Stimulated activated CD4-positive, alpha-beta T cell treated with anti-CD3 and anti-CD28 coated beads, Interleukin-15, amount 100 ng/mL, for 48 hours (primary cell): ENCODE data around the gene DPRX.

ENCODE experiments used
- DNase-seq, 2 donors: peaks; one replicate each; pipeline ENCODE4 v3.0.0-alpha.2; 2020; ENCODE audit warnings: low read depth in 2 of 2

DPRX gene, protein sequence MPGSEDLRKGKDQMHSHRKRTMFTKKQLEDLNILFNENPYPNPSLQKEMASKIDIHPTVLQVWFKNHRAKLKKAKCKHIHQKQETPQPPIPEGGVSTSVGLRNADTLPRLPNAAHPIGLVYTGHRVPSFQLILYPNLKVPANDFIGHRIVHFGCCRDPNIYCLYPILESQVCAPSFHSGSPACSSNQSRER

DNA sequence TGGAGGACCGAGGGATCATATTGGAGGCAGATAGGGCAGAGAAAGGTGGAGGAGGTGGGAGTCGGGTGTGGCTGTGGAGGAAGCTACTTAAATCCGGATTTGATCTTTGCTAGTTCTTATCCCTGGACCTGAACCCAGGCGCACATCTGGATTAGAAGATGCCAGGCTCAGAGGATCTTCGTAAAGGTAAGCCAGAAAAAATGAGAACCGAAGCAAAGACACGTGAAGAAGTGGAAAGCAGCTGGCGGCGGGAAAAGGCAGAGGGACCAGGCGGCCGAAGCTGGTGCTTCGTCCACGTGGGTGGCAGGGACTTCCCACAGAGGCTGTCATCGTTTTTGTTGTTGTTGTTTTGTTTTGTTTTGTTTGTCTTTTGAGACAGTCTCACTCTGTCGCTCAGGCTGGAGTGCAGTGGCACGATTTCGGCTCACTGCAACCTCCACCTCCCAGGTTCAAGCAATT is at the start of gene DPRX:
DPRX (plus strand) TSS at position 51 of the 459 bp plus-strand sequence; CDS start at position 159, 108 bp downstream.
- DNase-seq, result no peak

- no peak for DNase-seq
Measured at GRCh38 chr19:53583181-53583580, 48.6 kb upstream of the DPRX start.

GRCh38 chr19:53586277-53586691 is 45.5 kb upstream of the DPRX start:
- DNase-seq, result no peak

DNA sequence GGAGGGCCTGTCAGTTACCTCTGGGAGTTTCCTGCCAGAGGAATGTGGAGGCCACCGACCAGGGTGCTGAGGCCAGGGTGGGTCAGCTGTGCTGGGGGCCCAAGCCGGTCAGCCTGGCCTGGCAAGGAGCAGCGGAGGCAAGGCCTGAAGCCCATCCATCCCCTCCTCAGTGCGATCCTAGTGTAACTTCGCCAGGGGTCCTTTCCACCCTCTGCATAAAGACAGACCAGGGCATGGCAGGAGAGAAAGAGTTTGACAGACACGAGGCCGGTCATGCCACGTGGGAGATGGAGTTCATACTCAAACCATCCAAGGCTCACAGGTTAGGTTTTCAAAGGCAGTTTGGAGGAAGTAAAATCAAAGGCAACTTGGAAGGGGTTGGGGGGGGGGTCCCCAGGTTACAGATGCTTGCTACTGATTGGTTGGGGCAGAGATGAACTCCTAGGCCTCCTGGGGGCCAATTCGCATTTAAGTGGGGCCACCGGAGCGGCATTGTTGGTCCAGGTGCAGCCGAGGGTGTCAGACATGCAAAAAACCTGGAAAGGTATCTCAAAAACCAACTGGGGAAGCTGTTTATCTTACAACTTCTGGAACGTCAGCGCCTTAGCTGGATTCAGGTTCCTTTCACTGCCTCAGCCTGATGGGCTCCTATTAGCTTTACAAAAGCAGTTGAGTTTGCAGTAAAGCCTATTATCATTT is 36.8 kb upstream of the DPRX start:
- no peak for DNase-seq

- no peak for DNase-seq
Measured at GRCh38 chr19:53595510-53595867, 36.3 kb upstream of the DPRX start.

DNA sequence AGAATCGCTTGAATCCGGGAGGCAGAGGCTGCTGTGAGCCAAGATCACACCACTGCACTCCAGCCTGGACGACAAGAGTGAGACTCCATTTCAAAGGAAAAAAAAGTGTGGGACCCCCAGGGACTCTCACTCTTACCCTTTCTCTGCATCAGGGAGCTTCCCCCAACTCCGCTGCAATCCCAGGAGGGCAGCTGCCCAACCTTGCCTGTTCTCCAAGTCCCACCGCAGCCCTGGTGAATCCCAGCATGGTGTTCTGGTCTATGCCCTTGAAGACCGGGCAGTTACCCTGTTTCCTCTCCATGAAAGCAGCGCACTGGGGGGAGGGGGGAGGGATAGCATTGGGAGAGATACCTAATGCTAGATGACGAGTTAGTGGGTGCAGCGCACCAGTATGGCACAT is 35.7 kb upstream of the DPRX start:
- no peak for DNase-seq

GRCh38 chr19:53597023-53597422 is 34.8 kb upstream of the DPRX start:
- DNase-seq, result no peak

GRCh38 chr19:53598361-53598760 is 33.4 kb upstream of the DPRX start:
- DNase-seq, result no peak

DNA sequence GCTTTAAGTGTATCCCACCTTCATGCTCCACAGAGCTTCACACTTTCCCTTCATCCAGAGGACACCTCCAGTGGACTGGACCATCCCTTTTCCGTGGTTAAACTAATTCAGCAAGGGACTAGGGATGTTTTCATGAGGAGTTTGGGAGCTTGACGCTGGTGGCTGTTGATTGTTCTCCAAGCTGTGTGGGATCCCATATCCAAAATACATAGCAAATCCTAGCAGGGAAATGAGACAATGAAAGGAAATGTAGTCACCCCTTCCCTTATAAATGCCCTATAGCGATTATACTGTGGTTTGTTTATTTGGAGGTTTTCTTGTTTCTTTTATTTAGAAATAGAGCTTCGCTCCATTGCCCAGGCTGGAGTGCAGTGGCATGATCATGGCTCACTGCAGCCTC is 31.6 kb upstream of the DPRX start:
- no peak for DNase-seq

DNA sequence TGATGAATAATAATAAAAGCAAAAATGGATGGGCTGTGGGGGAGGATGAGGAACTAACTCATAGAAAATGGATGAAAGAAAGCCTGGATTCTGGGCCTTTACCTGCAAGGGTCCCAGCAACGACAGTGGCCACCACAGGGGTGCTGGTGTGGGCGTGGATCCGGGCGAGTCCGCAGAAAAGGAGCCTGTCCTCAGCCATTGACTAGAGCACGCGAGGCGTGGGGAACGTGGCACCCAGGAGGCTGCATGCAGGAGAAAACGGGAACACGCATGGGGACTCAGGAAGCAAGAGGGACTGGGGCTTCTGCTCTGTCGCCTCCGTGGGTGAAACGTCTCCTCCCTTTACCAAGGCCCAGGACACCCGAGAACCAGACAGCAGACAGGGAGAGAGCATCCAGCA is 25.8 kb upstream of the DPRX start:
- no peak for DNase-seq

DNA sequence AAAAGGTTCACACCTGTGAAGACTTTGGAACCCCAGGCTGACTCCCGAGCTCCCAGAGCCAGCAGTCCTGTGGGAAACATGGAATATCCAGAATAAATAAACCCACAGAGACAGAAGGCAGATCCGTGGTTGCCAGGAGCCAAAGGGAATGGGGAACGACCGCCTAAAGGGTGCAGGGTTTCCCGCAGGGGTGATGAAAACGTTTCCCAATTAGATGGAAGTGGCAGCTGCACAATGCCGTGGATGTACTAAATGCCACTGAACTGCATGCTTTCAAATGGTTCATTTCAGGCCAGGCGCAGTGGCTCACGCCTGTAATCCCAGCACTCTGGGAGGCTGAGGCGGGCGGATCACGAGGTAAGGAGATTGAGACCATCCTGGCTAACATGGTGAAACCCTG is 23.4 kb upstream of the DPRX start:
- no peak for DNase-seq

DNA sequence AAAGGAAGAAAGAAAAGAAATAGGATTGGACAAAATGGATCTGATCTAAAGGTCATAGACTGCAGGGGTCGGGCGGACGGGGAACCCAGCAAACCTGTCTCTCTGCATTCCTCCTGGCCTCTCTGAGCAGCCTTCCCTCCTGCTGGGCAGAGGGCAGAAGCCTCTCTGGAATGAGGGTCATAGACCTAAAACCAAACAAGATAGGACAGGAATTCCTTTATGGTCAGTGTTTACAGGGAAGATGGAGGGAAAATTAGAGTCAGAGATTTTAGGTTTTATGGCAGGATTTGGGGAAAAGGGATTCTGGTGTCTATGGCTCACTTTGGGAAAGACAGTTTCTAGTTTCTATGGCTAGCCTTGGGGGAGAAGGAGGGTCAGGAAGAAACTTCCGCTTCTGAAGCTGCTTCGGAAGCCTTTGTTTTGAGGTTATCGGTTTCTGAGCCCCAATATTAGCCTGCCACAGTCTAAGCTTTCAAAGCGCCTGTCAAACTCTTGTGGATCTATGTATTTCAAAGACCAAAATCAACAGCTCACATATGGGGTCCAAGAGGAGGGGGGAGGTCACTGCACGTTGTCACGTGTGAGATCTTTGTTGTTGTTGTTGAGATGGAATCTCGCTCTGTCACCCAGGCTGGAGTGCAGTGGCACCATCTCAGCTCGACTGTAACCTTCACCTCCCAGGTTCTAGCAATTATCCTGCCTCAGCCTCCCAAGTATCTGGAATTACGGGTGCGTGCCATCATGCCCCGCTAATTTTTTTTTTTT is 18.9 kb upstream of the DPRX start:
- no peak for DNase-seq

DNA sequence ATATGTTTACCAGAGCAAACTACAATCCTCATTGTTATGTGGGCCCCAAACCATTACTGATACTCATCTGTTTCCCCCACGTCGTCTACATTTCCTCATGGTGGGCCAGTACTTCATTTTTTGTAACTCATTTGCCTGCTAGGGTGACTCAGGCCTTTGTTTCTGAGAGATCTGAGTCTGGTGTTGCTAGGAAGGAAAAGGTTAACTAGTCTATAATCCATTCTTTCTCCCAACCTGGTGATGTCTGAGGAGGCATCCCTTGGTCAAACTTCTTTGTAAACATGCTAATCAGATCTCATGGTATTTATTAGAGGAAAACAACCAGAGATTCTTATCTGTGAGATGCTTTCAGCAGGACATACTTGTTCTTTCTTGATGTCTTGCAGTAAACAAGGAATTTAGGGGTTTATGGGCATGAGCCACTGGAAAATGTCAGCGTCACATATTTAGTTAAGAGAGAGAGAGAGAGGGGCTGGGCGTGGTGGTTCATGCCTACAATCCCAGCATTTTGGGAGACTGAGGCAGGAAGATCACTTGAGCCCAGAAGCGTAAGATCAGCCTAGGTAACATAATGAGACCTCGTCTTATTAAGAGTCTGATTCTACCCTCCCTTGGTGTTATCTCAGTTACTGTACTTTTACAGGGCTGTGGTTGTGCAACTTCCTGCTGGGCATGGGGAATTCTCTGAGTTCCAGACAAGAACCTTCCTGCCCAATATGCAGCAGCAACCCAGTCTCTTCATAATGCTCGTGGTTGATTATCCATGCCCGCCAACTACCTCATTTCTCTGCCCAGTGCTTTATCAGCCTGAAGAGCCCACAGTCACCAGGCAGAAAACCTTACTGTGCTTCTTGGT is 9.7 kb upstream of the DPRX start:
- no peak for DNase-seq

- no peak for DNase-seq
Measured at GRCh38 chr19:53624771-53625545, 6.8 kb upstream of the DPRX start.

GRCh38 chr19:53626486-53626885 is 5.3 kb upstream of the DPRX start:
- no peak for DNase-seq

DNA sequence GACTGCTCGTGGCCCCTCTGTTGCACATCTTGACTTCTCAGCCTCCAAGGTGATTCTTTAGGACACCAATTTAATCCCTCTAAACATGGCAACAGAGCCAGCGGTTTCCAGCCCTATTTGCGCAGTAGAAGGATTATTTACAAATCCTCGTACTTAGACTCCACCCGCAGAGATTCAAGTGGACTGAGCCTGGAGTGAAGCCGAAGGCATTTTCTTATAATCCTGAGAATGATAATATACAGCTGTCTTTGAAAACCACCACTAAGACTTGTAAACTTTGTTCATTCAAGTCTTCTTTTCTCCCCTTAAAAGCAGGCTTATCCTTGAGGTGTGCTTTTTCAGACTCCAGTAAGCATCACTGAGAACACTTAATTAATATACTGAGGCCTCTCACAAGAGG is 4.8 kb upstream of the DPRX start:
- DNase-seq, result no peak

GRCh38 chr19:53634768-53635167 is 3.0 kb downstream of the DPRX start:
- no peak for DNase-seq

- no peak for DNase-seq
Measured at GRCh38 chr19:53639471-53639870, 7.7 kb downstream of the DPRX start.

GRCh38 chr19:53642381-53643099 is 10.7 kb downstream of the DPRX start:
- no peak for DNase-seq

GRCh38 chr19:53644061-53644816 is 12.4 kb downstream of the DPRX start:
- DNase-seq, result no peak
